ENCODE data around the gene KLHL6.
"Not testable (repeated sequence)": the region's sequence is repeated elsewhere in the genome, so short reads cannot be mapped to it uniquely, and the experiment has no call there.

Gene KLHL6

GRCh38 chr3:183484431-183485075 is 71.0 kb downstream of the KLHL6 start:
- no peak for DNase-seq

- no peak for DNase-seq
Measured at GRCh38 chr3:183481582-183481981, 73.9 kb downstream of the KLHL6 start.

DNA sequence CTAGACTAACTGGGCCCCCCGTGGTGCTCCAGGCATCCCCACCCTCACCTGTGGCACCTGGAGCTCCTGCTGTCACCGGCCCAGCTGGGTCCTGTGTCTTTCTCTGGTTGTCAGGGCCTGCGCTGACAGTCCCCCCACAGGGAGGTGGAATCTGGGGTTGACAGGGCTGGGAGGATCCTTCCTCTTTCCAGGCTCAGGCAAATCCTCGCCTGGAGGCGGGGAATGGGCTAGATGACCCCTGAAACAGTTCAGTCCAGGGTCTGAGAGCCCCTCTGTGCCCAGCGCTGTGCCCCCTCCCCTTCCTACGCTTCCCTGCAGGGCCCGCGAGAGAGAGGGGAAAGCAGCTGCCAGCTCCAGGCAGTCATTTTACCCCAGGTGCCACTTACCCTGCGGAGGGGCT is 77.0 kb downstream of the KLHL6 start:
- DNase-seq: no peak

GRCh38 chr3:183477801-183478456 is 77.6 kb downstream of the KLHL6 start:
- DNase-seq: no peak

GRCh38 chr3:183475764-183476162 is 79.7 kb downstream of the KLHL6 start:
- not testable (repeated sequence) for DNase-seq

DNA sequence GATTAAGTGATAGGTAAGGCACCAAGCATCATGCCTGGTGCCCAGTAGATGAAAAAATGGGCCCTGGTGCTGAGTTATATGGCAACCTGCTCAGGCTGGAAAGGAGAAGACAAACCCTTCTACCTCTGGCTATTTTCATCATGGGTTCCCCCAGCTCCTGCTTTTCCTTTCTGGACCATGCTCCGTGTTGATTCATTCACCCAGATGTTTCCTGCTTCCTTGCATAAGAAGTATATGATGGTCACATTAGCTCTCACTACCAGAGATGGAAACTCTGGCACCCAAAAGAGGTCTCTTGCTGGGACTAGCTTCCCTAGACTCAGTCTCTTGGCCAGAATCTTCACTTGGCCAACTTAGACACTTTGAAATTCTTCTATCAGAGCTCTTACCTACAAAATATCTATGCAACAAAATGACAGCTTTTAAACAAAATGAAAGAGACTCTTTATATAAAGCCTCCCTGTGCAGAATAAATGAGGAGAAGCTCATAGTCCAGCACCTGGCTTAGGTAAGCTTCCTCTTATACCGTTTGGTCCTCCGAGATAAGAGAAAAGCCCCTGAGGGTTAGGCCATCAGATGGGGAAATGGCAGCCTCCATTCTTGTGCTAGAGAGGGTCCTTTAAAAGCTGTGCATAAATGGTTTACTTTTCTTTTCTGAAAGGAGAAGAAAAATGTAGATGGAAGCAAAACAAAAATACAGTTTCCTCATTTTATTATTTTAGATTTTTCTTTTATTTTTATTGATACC is 80.3 kb downstream of the KLHL6 start:
- no peak for DNase-seq

DNA sequence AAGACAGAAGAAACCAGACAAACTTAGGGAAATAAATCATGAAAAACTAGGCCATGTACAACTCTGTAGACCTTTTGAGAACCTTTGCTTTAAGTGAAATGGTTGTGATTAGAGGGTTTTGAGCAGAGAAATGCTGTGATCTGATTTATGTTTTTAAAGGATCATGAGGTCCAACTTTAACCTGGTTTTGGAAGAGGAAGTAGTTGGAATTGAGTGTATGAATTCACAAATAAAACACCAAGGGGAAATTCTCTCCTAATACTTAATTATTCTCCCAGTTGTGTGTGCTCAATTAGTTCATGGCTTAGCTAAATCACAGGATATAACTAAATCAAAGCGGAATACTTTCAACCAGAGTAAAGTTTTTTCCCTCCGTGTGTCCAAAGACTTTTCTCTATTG is 81.5 kb downstream of the KLHL6 start:
- no peak for DNase-seq

DNA sequence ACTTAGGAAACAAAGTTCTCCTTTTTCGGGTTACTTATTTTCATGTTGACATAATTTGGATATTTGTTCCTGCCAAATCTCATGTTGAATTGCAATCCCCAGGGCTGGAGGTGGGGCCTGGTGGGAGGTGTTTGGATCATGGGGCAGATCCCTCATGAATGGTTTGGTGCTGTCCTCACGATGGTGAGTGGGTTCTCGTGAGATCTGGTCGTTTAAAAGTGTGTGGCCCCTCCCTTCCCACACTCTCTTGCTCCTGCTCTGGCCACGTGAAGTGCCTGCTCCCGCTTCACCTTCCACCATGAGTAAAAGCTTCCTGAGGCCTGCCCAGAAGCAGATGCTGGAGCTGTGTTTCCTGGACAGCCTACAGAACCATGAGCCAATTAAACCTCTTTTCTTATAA is 83.4 kb downstream of the KLHL6 start:
- DNase-seq: no peak

DNA sequence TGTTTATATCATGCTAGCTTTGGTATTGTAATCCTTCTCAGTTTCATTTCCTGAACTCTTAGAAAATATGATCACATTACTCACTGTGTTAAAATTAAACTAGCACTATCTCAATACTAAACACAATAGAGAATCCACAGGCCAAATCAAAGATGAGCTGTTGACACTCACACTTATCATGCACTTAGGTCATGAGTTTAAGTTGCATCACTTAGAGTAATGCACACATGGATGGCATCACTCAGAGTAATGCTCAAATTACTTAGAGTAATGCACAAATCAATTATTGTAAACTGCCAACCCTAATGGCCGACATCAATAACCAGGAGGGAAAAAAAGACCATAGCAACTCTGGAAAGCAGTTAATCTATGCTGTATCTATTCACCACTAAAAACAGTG is 87.1 kb downstream of the KLHL6 start:
- peak; percentile 5 for DNase-seq

GRCh38 chr3:183466575-183466974 is 88.9 kb downstream of the KLHL6 start:
- no peak for DNase-seq

DNA sequence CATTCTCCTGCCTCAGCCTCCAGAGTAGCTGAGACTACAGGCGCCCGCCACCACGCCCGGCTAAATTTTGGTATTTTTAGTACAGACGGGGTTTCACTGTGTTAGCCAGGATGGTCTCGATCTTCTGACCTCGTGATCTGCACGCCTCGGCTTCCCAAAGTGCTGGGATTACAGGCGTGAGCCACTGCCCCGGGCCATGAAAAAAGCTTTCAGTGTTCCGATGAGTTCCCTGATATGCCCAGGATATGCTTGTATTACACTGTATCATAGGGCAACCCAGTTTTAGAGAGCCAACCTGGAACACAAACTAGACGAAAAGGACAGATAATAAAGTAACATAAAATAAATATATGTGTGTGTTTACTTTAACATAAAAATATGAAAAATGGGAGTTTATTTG is 89.8 kb downstream of the KLHL6 start:
- not testable (repeated sequence) for DNase-seq

DNA sequence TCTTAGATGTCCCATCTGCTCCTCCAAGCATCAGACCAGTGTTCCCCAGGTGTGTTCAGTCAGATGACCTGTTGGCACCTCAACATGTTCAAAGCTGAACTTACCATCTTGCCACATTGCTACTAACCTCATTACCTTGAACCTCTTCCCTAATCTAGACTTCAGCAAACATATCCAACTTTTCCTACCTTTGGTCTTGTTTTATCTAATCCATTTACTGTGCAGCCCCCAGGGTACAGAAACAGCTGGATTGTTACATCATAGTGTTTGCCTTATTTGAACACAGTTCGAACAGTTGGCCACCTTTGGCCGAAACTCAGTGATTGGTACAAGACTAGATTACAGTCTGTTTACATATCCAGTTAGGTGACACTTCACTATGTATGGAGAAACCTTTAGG is 91.0 kb downstream of the KLHL6 start:
- DNase-seq: no peak

DNA sequence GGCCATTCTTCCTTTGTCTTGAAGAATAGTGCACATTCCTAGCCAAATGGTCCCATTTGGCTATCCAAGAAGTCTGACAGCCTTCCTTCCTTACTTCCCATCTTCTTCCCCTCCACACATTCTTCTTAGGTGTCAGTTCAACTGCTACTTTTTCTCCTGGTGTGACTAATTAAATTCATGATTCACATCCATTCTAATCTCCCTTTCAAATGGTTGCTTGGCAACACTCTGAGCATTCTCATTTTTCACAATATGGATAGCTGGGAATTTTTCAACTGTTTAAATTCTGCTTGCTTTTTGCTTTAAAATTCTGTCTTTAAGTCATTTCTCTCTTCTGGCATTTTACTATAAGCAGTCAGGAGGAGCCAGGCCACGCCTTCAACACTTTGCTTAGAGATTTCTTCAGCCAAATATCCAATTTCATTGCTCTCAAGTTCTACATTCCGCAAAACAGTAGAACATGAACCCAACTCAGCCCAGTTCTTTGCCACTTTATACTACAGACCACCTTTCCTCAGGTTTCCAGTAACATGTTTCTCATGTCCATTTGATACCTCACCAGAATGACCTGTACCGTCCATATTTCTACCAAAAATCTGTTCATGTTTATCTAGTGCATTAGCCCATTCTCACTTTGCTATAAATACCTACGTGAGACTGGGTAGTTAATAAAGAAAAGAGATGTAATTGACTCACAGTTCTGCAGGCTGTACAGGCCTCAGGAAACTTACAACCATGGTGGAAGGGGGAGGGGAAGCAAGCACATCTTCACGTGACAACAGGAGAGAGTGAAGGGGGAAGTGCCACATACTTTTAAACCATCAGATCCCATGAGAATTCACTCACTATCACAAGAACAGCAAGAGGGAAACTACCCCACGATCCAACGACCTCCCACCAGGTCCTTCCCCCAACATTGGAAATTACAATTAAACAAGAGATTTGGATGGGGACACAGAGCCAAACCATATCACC is 95.1 kb downstream of the KLHL6 start:
- DNase-seq: no peak

- DNase-seq: no peak
Measured at GRCh38 chr3:183455089-183455488, 100.4 kb downstream of the KLHL6 start.

GRCh38 chr3:183454064-183454463 is 101.4 kb downstream of the KLHL6 start:
- DNase-seq: no peak

GRCh38 chr3:183449791-183450190 is 105.7 kb downstream of the KLHL6 start:
- DNase-seq: no peak

DNA sequence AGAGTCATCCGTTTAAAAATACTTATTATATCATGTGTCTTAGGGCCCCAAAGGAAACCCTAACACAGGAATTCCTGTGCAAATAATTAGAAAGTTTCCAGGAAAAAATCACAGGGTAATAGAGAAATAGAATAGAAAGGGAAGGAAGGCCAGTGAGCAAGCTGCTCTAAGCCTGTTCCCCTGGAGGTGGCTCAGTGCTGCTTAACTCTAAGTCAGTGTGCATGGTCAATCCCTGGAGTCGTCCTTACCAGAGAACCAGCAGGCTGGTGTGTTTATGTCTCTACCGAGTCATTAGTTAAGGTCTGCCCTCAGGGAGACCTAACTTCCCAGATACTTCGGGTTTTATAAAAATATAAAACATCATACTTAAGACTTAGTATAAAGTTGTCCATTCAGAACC is 106.1 kb downstream of the KLHL6 start:
- DNase-seq: no peak

DNA sequence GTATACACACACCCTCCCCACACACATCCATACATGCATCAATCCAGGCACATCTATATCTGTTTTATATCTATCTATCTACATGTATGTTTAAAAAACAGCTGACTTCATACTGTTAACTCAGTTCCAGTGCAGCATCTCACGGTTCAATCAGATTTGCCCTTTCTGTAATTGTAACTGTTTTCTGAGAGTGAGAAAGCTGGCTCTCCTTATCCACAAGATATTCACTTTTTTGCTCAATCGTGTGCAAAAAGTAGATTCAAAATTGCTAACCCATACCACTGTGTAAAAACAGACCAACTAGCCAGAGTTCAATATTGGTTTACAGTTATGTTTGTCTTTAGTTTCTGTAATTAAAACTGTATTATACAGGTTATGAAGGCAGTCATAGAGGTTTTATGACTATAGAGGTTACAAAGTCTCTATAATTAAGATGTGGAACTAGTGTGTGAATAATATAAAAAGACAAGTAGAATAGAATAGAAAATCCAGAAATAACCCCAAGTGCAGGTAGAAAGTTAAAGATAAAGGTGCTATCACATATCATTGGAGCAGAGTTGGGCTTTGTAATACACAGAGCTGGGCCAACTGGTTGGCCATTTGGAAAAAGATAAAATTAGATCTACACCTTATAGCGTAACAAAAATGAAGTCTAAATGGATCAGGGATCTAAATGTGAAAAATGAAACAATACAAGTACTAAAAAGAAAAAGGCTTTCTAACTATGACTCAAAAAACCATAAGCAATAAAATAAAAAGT is 107.0 kb downstream of the KLHL6 start:
- DNase-seq: no peak

- peak; percentile 95 for DNase-seq
Measured at GRCh38 chr3:183447206-183448001, 108.1 kb downstream of the KLHL6 start.

DNA sequence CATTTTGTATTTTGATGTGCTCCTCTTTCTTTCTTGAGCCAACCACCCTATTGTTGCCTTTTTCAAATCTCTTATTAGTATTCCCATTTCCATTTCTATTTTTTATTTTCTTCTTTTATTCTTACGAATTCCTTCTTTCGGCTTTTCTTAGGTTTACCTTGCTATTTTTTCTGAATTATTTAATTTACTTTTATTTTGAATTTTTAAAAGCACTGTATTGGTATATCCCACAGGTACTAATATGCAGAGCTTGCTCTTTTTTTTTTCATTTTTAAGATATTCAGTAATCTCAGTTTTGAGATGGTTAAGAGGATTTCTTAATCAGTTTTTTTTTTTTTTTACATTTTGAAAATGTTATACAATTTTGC is 108.7 kb downstream of the KLHL6 start:
- DNase-seq: no peak

DNA sequence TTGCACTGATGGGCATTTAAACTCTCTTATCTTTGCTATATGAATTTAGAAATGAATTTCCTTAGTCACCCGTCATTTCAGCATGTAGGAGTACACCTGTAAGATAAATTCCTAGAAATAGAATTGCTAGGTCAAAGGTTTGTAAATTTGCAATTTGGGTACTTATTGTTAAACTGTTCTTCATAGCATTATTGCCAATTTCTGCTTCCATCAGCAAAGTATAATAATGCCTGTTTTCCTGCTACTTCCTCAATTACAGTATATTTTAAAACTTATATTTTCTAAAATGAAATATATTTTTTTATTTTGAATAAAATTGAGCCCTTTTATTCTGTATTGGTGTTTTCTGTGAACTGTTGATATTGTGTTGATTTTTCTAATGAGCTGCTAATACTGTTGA is 110.8 kb downstream of the KLHL6 start:
- no peak for DNase-seq

All from NCI-H2227 treated with DMSO at 0.1 percent for 48 hours (cell line).